ENCODE results near the gene SASH1. TPM values are rescaled to one million over a fixed set of nuclear protein-coding genes. Genes with fewer than 3 reads are reported as not detected.

The SASH1 gene
- total RNA-seq, 1 experiment from 2014 or later, result 33.2 TPM

- no peak overlapping the region for H2BK5ac ChIP-seq (ENCODE audit: insufficient read length, low read length)
- no peak overlapping the region for H4K8ac ChIP-seq (replicated peaks; ENCODE audit: insufficient read length, low read depth, low read length)
- no peak overlapping the region for H3K23ac ChIP-seq (ENCODE audit: insufficient read length, low read depth, low read length)
- H3K14ac ChIP-seq (ENCODE audit: insufficient read depth, low read length), result no peak overlapping the region
- peak overlapping the region; percentile 41 to 80 (median 60); a peak in 6 of 7 replicates for H3K27ac Mint-ChIP-seq
- no peaks in the 10 kb centered on the region for H3K23me2 ChIP-seq (ENCODE audit: insufficient read length, low read depth, low read length, poor library complexity, severe bottlenecking)
- H2BK20ac ChIP-seq (ENCODE audit: low read depth, low read length, poor library complexity, severe bottlenecking), result no peak overlapping the region
- no peak overlapping the region for H3K56ac ChIP-seq (ENCODE audit: insufficient read length, low read depth, low read length)
- no peak overlapping the region for H2BK120ac ChIP-seq (ENCODE audit: low read depth, low read length, poor library complexity, severe bottlenecking)
- H3K9me3 Mint-ChIP-seq, result no peaks in the 10 kb centered on the region
- no CpG with 5 or more reads among the region's 7 CpGs for WGBS (ENCODE audit: extremely low coverage, insufficient read length, low lambda C conversion rate)
- H2AK5ac ChIP-seq (ENCODE audit: insufficient read length, low read length), result no peak overlapping the region
- no peaks in the 10 kb centered on the region for H3K9me3 ChIP-seq (ENCODE audit: control insufficient read depth, low read depth, low read length)
- no peaks in the 10 kb centered on the region for H3K27me3 Mint-ChIP-seq (ENCODE audit: low read depth)
- H3K4me1 ChIP-seq (ENCODE audit: insufficient read depth, low read length), result peaks cover 12% of the 10 kb centered on the region
- H3K27ac ChIP-seq (ENCODE audit: insufficient read length, low read depth, low read length), result no peak overlapping the region
- H3K79me1 ChIP-seq (ENCODE audit: insufficient read depth, low read depth, low read length, poor library complexity, severe bottlenecking), result no peaks in the 10 kb centered on the region
- no peak overlapping the region for H4K91ac ChIP-seq (ENCODE audit: insufficient read length, low read depth, low read length)
- H3K18ac ChIP-seq (ENCODE audit: insufficient read length, low read depth, low read length), result no peak overlapping the region
- H2AFZ ChIP-seq (ENCODE audit: low read length), result no peak overlapping the region
- no peaks in the 10 kb centered on the region for H3K27me3 ChIP-seq (ENCODE audit: insufficient read depth, low read length)
- peaks cover 65 to 67% of the 10 kb centered on the region in 2 experiments for H3K4me1 Mint-ChIP-seq
- H2BK12ac ChIP-seq (ENCODE audit: insufficient read length, low read depth, low read length), result no peak overlapping the region
- no peak overlapping the region for H2BK15ac ChIP-seq (ENCODE audit: low read depth, low read length)
- no peak overlapping the region for H3K9ac ChIP-seq (ENCODE audit: extremely low read depth, insufficient read length, low read length)
- no peaks in the 10 kb centered on the region for H4K20me1 ChIP-seq (ENCODE audit: control insufficient read depth, insufficient read depth, insufficient read length)
- H3K79me2 ChIP-seq (ENCODE audit: insufficient read depth, low read length), result no peaks in the 10 kb centered on the region
- H3T11ph ChIP-seq (ENCODE audit: low read length), result no peak overlapping the region
- H3K4me2 ChIP-seq (ENCODE audit: insufficient read depth, insufficient read length, low read length), result peak overlapping the region; percentile 26
- no peak overlapping the region for H3K4ac ChIP-seq (ENCODE audit: low read depth, low read length)
- H3K4me3 Mint-ChIP-seq, result no peak overlapping the region
- H3K36me3 Mint-ChIP-seq (ENCODE audit: insufficient read depth in 1 of 3, low read depth in 3 of 3), result peaks cover 0 to 5% (median 2%) of the 10 kb centered on the region in 3 experiments; a peak in 2 of 7 replicates
- no peak for DNase-seq
- H4K5ac ChIP-seq (ENCODE audit: insufficient read length, low read depth, low read length), result no peak overlapping the region
- TF ChIP-seq, protein P1, sequence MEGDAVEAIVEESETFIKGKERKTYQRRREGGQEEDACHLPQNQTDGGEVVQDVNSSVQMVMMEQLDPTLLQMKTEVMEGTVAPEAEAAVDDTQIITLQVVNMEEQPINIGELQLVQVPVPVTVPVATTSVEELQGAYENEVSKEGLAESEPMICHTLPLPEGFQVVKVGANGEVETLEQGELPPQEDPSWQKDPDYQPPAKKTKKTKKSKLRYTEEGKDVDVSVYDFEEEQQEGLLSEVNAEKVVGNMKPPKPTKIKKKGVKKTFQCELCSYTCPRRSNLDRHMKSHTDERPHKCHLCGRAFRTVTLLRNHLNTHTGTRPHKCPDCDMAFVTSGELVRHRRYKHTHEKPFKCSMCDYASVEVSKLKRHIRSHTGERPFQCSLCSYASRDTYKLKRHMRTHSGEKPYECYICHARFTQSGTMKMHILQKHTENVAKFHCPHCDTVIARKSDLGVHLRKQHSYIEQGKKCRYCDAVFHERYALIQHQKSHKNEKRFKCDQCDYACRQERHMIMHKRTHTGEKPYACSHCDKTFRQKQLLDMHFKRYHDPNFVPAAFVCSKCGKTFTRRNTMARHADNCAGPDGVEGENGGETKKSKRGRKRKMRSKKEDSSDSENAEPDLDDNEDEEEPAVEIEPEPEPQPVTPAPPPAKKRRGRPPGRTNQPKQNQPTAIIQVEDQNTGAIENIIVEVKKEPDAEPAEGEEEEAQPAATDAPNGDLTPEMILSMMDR (conservative IDR thresholded peaks at IDR 0.05), result no peak
Measured at GRCh38 chr6:148443798-148444560, 101.3 kb downstream of the SASH1 start.
